ENCODE results near the gene DPP8. TPM values are rescaled to one million over a fixed set of nuclear protein-coding genes. Genes with fewer than 3 reads are reported as not detected.

DPP8 gene
- total and polyA plus RNA-seq, 2 experiments from 2014 or later, result 21.7 to 33.5 TPM

- H3K9me3 Mint-ChIP-seq, result no peaks in the 10 kb centered on the region
- DNase-seq (ENCODE audit: low spot score) (no peak), ATAC-seq (no peak)
- H3K27ac ChIP-seq (ENCODE audit: low read depth), result no peak overlapping the region
- H3F3A ChIP-seq (replicated peaks; ENCODE audit: low read depth), result peaks cover 7% of the 10 kb centered on the region; the same call in 1 of the 2 replicates
- no peaks in the 10 kb centered on the region for H3K9me2 ChIP-seq (ENCODE audit: insufficient read depth)
- peaks cover 36% of the 10 kb centered on the region for H3K27me3 Mint-ChIP-seq (ENCODE audit: insufficient read depth, low read depth, poor library complexity)
- H3K4me3 ChIP-seq, result no peak overlapping the region
- H3K27ac Mint-ChIP-seq, result no peak overlapping the region
- H4K20me1 ChIP-seq (replicated peaks; ENCODE audit: insufficient read depth), result peaks cover 6% of the 10 kb centered on the region; the same call in 1 of the 2 replicates
- TF ChIP-seq CTCF (conservative IDR thresholded peaks at IDR 0.05; ENCODE audit: low read depth in 2 of 2) (no peak), REST (IDR thresholded peaks at IDR 0.05; ENCODE audit: unreplicated experiment) (no peak), JUNB (IDR thresholded peaks at IDR 0.05; ENCODE audit: unreplicated experiment) (no peak), ZNF114 (CRISPR knock-in tag; IDR thresholded peaks at IDR 0.05) (no peak), STAT1 (IDR thresholded peaks at IDR 0.05; ENCODE audit: unreplicated experiment) (no peak), ZNF331 (CRISPR knock-in tag; IDR thresholded peaks at IDR 0.05; ENCODE audit: low read depth) (no peak), CREB1 (CRISPR knock-in tag; IDR thresholded peaks at IDR 0.05; ENCODE audit: low read depth) (no peak), NANOG (IDR thresholded peaks at IDR 0.05; ENCODE audit: borderline replicate concordance) (no peak), EZH2 (IDR thresholded peaks at IDR 0.05; ENCODE audit: low read depth, unreplicated experiment) (no peak)
- no peak overlapping the region for H2AFZ ChIP-seq
- peaks cover 17% of the 10 kb centered on the region for H3K4me1 Mint-ChIP-seq
- peaks cover 8% of the 10 kb centered on the region for H3K4me1 ChIP-seq (ENCODE audit: insufficient read depth)
- no peaks in the 10 kb centered on the region for H3K79me2 ChIP-seq (replicated peaks; ENCODE audit: insufficient read depth)
- H3K36me3 ChIP-seq (ENCODE audit: insufficient read depth), result peaks cover 6% of the 10 kb centered on the region; the same call in 1 of the 2 replicates
- no peak overlapping the region for H3K4me2 ChIP-seq
- no peak overlapping the region for H3K4me3 Mint-ChIP-seq
- H3K27me3 ChIP-seq (ENCODE audit: insufficient read depth), result peaks cover 53% of the 10 kb centered on the region
- H3K36me3 Mint-ChIP-seq (ENCODE audit: low read depth), result peaks cover 33% of the 10 kb centered on the region
Observed at GRCh38 chr15:65394280-65394789, 123.2 kb downstream of the DPP8 start.

- Mint-ChIP-seq H3K27me3 (ENCODE audit: insufficient read depth, low read depth, poor library complexity) (peaks cover 36% of the 10 kb centered on the region), H3K4me3 (no peak overlapping the region), H3K36me3 (ENCODE audit: low read depth) (peaks cover 40% of the 10 kb centered on the region), H3K4me1 (peaks cover 17% of the 10 kb centered on the region), H3K9me3 (no peaks in the 10 kb centered on the region), H3K27ac (no peak overlapping the region)
- no peak for DNase-seq (ENCODE audit: low spot score)
- Histone ChIP-seq H3K4me2 (no peak overlapping the region), H3K79me2 (replicated peaks; ENCODE audit: insufficient read depth) (no peaks in the 10 kb centered on the region), H4K20me1 (replicated peaks; ENCODE audit: insufficient read depth) (peaks cover 6% of the 10 kb centered on the region; the same call in 1 of the 2 replicates), H3F3A (replicated peaks; ENCODE audit: low read depth) (peaks cover 7% of the 10 kb centered on the region; the same call in 1 of the 2 replicates), H3K9me2 (ENCODE audit: insufficient read depth) (no peaks in the 10 kb centered on the region), H3K27ac (ENCODE audit: low read depth) (no peak overlapping the region), H3K4me1 (ENCODE audit: insufficient read depth) (peaks cover 8% of the 10 kb centered on the region), H3K4me3 (no peak overlapping the region), H2AFZ (no peak overlapping the region), H3K27me3 (ENCODE audit: insufficient read depth) (peaks cover 48% of the 10 kb centered on the region), H3K36me3 (ENCODE audit: insufficient read depth) (peaks cover 6% of the 10 kb centered on the region; the same call in 1 of the 2 replicates)
- ATAC-seq, result no peak
- TF ChIP-seq ZNF331 (CRISPR knock-in tag; IDR thresholded peaks at IDR 0.05; ENCODE audit: low read depth) (no peak), STAT1 (IDR thresholded peaks at IDR 0.05; ENCODE audit: unreplicated experiment) (no peak), ETS1 (IDR thresholded peaks at IDR 0.05) (no peak), ZNF114 (CRISPR knock-in tag; IDR thresholded peaks at IDR 0.05) (no peak)
Observed at GRCh38 chr15:65393557-65393956, 123.9 kb downstream of the DPP8 start.
